Gastroesophageal sphincter (tissue), 4 donors: Measurements from ENCODE around the gene PCP2. TPM values are rescaled to one million over a fixed set of nuclear protein-coding genes. Genes with fewer than 3 reads are reported as not detected.

Experiments used
- ATAC-seq: fragments of 150-250 bp; one replicate; pipeline ENCODE4 v1.9.1; 2016; ENCODE audit warnings: mild to moderate bottlenecking, moderate library complexity
- H3K27ac ChIP-seq, 4 donors: fragments of 200-600 bp; sonication (generic) in 3 of 4; 1 replicate in 3 of 4; 2 replicates in 1 of 4; pipeline ENCODE4 v1.5.1; 2016 to 2019
- H3K27me3 ChIP-seq: fragments of 200-600 bp; sonication (generic); one replicate; pipeline ENCODE4 v1.5.1; 2019
- H3K36me3 ChIP-seq, 2 donors: fragments of 200-600 bp; sonication (generic); one replicate each; pipeline ENCODE4 v1.5.1; 2019; ENCODE audit warnings: control low read depth in 1 of 2
- H3K4me1 ChIP-seq, 3 donors: fragments of 200-600 bp; sonication (generic); 1 replicate in 2 of 3; 2 replicates in 1 of 3; pipeline ENCODE4 v1.5.1; 2016 to 2019; ENCODE audit warnings: control low read depth in 2 of 3
- H3K4me3 ChIP-seq, 2 donors: fragments of 200-600 bp; sonication (generic); one replicate each; pipeline ENCODE4 v1.5.1; 2019; ENCODE audit warnings: mild to moderate bottlenecking in 1 of 2, moderate library complexity in 1 of 2
- H3K9me3 ChIP-seq, 3 donors: fragments of 200-600 bp; sonication (generic); one replicate each; pipeline ENCODE4 v1.5.1; 2017 to 2019; ENCODE audit warnings: control low read depth in 2 of 3
- EP300 ChIP-seq: sonication (generic); formaldehyde crosslinking; IDR thresholded peaks from one replicate; pipeline ENCODE4 v1.6.1; 2017; ENCODE audit warnings: antibody characterized with exemption, mild to moderate bottlenecking
- POLR2A ChIP-seq, 2 donors: fragments of 450-650 bp; IDR thresholded peaks; one replicate each; pipeline ENCODE4 v1.6.1; 2017; ENCODE audit warnings: antibody characterized with exemption in 2 of 2, mild to moderate bottlenecking in 2 of 2, moderate library complexity in 1 of 2
- POLR2AphosphoS5 ChIP-seq: sonication (generic); formaldehyde crosslinking; IDR thresholded peaks from one replicate; pipeline ENCODE4 v1.6.1; 2017; ENCODE audit warnings: antibody characterized with exemption
- WGBS, 2 donors: methylation state at CpG; one replicate each; pipeline ENCODE4 v1.1.5; 2018; ENCODE audit warnings: low coverage in 1 of 2; 5-methylcytosine and 5-hydroxymethylcytosine counted together
- total RNA-seq, 4 donors: library from RNA; depleted of rRNA; stranded (reverse); fragments of >200 nt; gene quantifications; one replicate each; pipeline ENCODE4 v1.1.0, GENCODE V29; 2016
- TF ChIP-seq, protein P1 (sequence below), 4 experiments: fragments of 200-600 bp in 2 of 4; fragments of 450-650 bp in 2 of 4; sonication (generic) in 1 of 4; IDR thresholded peaks; one replicate each; pipeline ENCODE4 v1.5.1; 2017 to 2019; ENCODE audit warnings: antibody characterized with exemption in 4 of 4, mild to moderate bottlenecking in 2 of 4, moderate library complexity in 2 of 4

PCP2 gene
- total RNA-seq, 4 donors from 2014 or later, result not detected

DNA sequence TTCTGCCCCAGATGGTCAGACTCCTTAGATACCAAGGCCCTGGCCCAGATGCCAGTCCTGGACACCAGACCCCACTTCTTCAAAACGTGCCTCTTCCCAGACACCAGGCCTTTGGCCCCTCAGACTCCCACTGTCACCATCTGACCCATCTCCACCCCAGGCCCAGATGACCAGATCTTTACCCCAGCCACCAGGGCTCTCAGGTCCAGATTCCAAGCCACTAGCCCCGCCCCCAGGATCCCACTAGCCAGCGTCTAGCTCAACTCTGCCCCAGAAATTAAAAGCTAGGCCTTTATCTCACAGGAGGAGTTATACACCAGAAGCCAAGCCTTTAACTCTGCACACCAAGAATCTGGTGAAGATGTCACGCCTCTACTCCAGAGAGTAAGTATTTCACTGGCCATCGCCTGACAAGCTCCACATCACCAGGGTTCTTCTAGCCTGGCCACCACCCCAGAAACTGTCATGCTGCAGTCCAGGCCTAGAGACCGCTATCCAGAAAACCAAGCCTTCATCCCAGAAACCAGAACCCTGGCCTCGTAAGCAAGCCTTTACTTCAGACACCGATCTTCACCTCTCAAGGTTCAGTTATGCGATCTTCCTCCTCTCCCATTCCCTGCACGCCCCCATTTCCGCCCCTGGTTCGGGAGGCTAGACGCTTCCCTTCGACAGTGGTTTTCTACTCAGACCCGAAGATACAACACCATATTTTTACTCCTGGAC lies 4.8 kb downstream of the PCP2 start:
- Histone ChIP-seq H3K27me3 (no peaks in the 10 kb centered on the region), H3K4me3 (peak overlapping the region; percentile 44 to 76), H3K27ac (peak overlapping the region; percentile 17 to 88 (median 86)), H3K36me3 (peaks cover 0 to 54% of the 10 kb centered on the region in 2 donors), H3K9me3 (no peaks in the 10 kb centered on the region), H3K4me1 (peaks cover 0 to 50% (median 26%) of the 10 kb centered on the region in 3 donors)
- no peak for ATAC-seq
- WGBS, 2 donors, result 0 to 3% methylated on average over 8 to 12 of the region's 15 CpGs
- no peak for TF ChIP-seq EP300
- no peak for TF ChIP-seq POLR2A (IDR thresholded peaks at IDR 0.05)
- no peak for TF ChIP-seq POLR2AphosphoS5
- TF ChIP-seq, protein P1, sequence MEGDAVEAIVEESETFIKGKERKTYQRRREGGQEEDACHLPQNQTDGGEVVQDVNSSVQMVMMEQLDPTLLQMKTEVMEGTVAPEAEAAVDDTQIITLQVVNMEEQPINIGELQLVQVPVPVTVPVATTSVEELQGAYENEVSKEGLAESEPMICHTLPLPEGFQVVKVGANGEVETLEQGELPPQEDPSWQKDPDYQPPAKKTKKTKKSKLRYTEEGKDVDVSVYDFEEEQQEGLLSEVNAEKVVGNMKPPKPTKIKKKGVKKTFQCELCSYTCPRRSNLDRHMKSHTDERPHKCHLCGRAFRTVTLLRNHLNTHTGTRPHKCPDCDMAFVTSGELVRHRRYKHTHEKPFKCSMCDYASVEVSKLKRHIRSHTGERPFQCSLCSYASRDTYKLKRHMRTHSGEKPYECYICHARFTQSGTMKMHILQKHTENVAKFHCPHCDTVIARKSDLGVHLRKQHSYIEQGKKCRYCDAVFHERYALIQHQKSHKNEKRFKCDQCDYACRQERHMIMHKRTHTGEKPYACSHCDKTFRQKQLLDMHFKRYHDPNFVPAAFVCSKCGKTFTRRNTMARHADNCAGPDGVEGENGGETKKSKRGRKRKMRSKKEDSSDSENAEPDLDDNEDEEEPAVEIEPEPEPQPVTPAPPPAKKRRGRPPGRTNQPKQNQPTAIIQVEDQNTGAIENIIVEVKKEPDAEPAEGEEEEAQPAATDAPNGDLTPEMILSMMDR (IDR thresholded peaks at IDR 0.05), result no peak

GRCh38 chr19:7627166-7627565 lies 6.4 kb downstream of the PCP2 start:
- Histone ChIP-seq H3K4me3 (no peak overlapping the region), H3K9me3 (no peaks in the 10 kb centered on the region), H3K36me3 (peaks cover 0 to 61% of the 10 kb centered on the region in 2 donors), H3K4me1 (peaks cover 0 to 50% (median 26%) of the 10 kb centered on the region in 3 donors), H3K27ac (no peak overlapping the region), H3K27me3 (no peaks in the 10 kb centered on the region)
- no CpG with 5 or more reads among the region's 24 CpGs for WGBS, 2 donors
- TF ChIP-seq POLR2A (IDR thresholded peaks at IDR 0.05) (no peak), POLR2AphosphoS5 (no peak), EP300 (no peak)
- TF ChIP-seq, protein P1 (IDR thresholded peaks at IDR 0.05), result no peak
- ATAC-seq, result no peak

GRCh38 chr19:7625763-7626372 lies 7.7 kb downstream of the PCP2 start:
- ATAC-seq, result no peak
- Histone ChIP-seq H3K27me3 (no peaks in the 10 kb centered on the region), H3K4me1 (peaks cover 0 to 40% (median 22%) of the 10 kb centered on the region in 3 donors), H3K27ac (no peak overlapping the region), H3K36me3 (peaks cover 0 to 69% of the 10 kb centered on the region in 2 donors), H3K9me3 (no peaks in the 10 kb centered on the region), H3K4me3 (no peak overlapping the region)
- TF ChIP-seq, protein P1 (IDR thresholded peaks at IDR 0.05), result no peak
- no peak for TF ChIP-seq POLR2A (IDR thresholded peaks at IDR 0.05)
- no peak for TF ChIP-seq EP300
- TF ChIP-seq POLR2AphosphoS5, result no peak
- 95% methylated on average over 4 of the region's 34 CpGs; no CpG with 5 or more reads in 1 of the 2 donors for WGBS, 2 donors

DNA sequence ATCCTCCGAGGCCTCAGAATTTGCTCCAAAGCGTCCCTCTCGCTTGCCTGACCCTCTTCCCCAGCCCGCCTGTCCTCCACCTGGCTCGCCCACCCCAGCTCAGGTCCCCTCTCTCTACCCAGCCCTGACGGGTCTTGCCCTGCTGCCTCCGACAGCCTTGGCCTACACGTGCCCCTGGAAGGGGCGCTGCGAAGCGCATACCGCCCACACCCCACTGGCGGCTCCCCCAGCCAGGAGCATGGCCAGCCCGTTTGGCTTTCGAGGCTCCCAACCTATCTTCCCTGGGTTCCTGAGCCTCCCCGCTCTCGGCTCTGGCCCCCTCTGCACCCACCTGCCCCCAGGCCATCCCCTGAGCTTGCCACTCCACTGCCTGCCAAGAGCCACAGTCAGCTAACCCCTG lies 8.7 kb downstream of the PCP2 start:
- peaks cover 0 to 30% (median 12%) of the 10 kb centered on the region in 3 donors for H3K4me1 ChIP-seq
- peaks cover 0 to 80% of the 10 kb centered on the region in 2 donors for H3K36me3 ChIP-seq
- no peaks in the 10 kb centered on the region for H3K9me3 ChIP-seq
- no peak for ATAC-seq
- no peak overlapping the region for H3K27ac ChIP-seq
- TF ChIP-seq, protein P1 (IDR thresholded peaks at IDR 0.05), result no peak
- TF ChIP-seq EP300 (no peak), POLR2AphosphoS5 (no peak)
- 81 to 92% methylated on average over 3 to 13 of the region's 17 CpGs for WGBS, 2 donors
- no peak overlapping the region for H3K4me3 ChIP-seq
- H3K27me3 ChIP-seq, result no peaks in the 10 kb centered on the region
